NK-92 (cell line): ENCODE results near the gene MAP4K4.

Experiments used
- DNase-seq: peaks from one replicate; lab custom pipeline; 2025; ENCODE audit not compliant: unreplicated experiment; lab: John Stamatoyannopoulos, UW

MAP4K4 gene

GRCh38 chr2:101860782-101861181 lies 163.3 kb downstream of the MAP4K4 start:
- no peak for DNase-seq

- DNase-seq = no peak
These were observed 163.9 kb downstream of the MAP4K4 start for GRCh38 chr2:101861382-101861781.

- no peak for DNase-seq
These were observed 166.0 kb downstream of the MAP4K4 start for GRCh38 chr2:101863534-101863933.

- no peak for DNase-seq
These were observed 166.9 kb downstream of the MAP4K4 start for GRCh38 chr2:101864426-101864825.

GRCh38 chr2:101868525-101868924 lies 171.0 kb downstream of the MAP4K4 start:
- DNase-seq = no peak

GRCh38 chr2:101869527-101869926 lies 172.0 kb downstream of the MAP4K4 start:
- DNase-seq = no peak

GRCh38 chr2:101870444-101870843 lies 172.9 kb downstream of the MAP4K4 start:
- DNase-seq = no peak

- no peak for DNase-seq
These were observed 174.0 kb downstream of the MAP4K4 start for GRCh38 chr2:101871480-101871879.

- DNase-seq = no peak
These were observed 175.0 kb downstream of the MAP4K4 start for GRCh38 chr2:101872480-101872879.

GRCh38 chr2:101873543-101873942 lies 176.0 kb downstream of the MAP4K4 start:
- DNase-seq = no peak

GRCh38 chr2:101874069-101874468 lies 176.6 kb downstream of the MAP4K4 start:
- no peak for DNase-seq

GRCh38 chr2:101879466-101879865 lies 182.0 kb downstream of the MAP4K4 start:
- DNase-seq = no peak

- DNase-seq = no peak
These were observed 183.6 kb downstream of the MAP4K4 start for GRCh38 chr2:101881131-101881530.

- DNase-seq = no peak
These were observed 185.3 kb downstream of the MAP4K4 start for GRCh38 chr2:101882769-101883307.

GRCh38 chr2:101883860-101884259 lies 186.4 kb downstream of the MAP4K4 start:
- no peak for DNase-seq

GRCh38 chr2:101884423-101884822 lies 186.9 kb downstream of the MAP4K4 start:
- DNase-seq = no peak

GRCh38 chr2:101887328-101887727 lies 189.8 kb downstream of the MAP4K4 start:
- no peak for DNase-seq

- DNase-seq = no peak
These were observed 192.1 kb downstream of the MAP4K4 start for GRCh38 chr2:101889460-101890098.

- no peak for DNase-seq
These were observed 194.9 kb downstream of the MAP4K4 start for GRCh38 chr2:101892377-101892776.

GRCh38 chr2:101893681-101894381 lies 196.3 kb downstream of the MAP4K4 start:
- no peak for DNase-seq

GRCh38 chr2:101895039-101895438 lies 197.5 kb downstream of the MAP4K4 start:
- no peak for DNase-seq

- no peak for DNase-seq
These were observed 198.4 kb downstream of the MAP4K4 start for GRCh38 chr2:101895819-101896322.
